ENCODE results near the gene KLK11. TPM values are rescaled to one million over a fixed set of nuclear protein-coding genes. Genes with fewer than 3 reads are reported as not detected.

The KLK11 gene
- total RNA-seq, 1 experiment from 2014 or later = not detected

DNA sequence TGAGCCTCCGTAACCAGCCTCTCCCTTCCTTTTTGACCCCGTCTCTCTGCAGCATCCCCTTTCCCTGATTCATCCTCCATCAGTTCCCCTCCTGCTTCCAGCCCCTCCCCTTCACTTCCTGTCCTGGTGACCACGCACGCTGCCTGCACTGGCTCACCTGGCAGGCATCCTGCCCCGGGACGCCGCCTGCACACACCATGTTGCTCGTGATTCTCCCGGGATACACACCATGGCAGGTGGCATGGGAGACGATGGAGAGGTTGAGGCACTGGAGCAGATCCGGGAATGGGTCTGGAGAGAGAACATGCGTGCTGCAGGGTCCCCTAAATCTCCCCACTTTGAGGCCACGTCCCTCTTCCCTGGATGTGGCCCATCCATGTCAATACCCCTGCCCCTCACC, 4.2 kb upstream of the KLK11 start:
- DNase-seq (ENCODE audit: low read depth, low spot score) (no peak), ATAC-seq (no peak)
- Histone ChIP-seq H3K36me3 (ENCODE audit: control insufficient read depth, insufficient read depth, low read length) (no peaks in the 10 kb centered on the region), H3K27ac (ENCODE audit: low read length) (no peak overlapping the region), H3K4me3 (ENCODE audit: low read depth in 2 of 2, low read length in 2 of 2) (no peak overlapping the region), H3K4me1 (ENCODE audit: control insufficient read depth, insufficient read depth, low read length) (no peaks in the 10 kb centered on the region), H3K27me3 (ENCODE audit: control insufficient read depth, insufficient read depth, low read length) (no peaks in the 10 kb centered on the region), H3K9me3 (ENCODE audit: control insufficient read depth, insufficient read depth, low read depth, low read length) (no peaks in the 10 kb centered on the region)
- no TSS peak for BruUV-seq (replicated peaks)
- ChIA-PET CTCF (no interaction called here), POLR2A (no interaction called here)
- intact Hi-C loops (cut with micrococcal nuclease; ENCODE audit: unreplicated experiment) (no loop called here), in situ Hi-C loops (cut with HindIII; ENCODE audit: low pct_unique_long_range_greater_than_20kb, low sequenced_read_pairs) (no loop called here)
- TF ChIP-seq, protein P1, sequence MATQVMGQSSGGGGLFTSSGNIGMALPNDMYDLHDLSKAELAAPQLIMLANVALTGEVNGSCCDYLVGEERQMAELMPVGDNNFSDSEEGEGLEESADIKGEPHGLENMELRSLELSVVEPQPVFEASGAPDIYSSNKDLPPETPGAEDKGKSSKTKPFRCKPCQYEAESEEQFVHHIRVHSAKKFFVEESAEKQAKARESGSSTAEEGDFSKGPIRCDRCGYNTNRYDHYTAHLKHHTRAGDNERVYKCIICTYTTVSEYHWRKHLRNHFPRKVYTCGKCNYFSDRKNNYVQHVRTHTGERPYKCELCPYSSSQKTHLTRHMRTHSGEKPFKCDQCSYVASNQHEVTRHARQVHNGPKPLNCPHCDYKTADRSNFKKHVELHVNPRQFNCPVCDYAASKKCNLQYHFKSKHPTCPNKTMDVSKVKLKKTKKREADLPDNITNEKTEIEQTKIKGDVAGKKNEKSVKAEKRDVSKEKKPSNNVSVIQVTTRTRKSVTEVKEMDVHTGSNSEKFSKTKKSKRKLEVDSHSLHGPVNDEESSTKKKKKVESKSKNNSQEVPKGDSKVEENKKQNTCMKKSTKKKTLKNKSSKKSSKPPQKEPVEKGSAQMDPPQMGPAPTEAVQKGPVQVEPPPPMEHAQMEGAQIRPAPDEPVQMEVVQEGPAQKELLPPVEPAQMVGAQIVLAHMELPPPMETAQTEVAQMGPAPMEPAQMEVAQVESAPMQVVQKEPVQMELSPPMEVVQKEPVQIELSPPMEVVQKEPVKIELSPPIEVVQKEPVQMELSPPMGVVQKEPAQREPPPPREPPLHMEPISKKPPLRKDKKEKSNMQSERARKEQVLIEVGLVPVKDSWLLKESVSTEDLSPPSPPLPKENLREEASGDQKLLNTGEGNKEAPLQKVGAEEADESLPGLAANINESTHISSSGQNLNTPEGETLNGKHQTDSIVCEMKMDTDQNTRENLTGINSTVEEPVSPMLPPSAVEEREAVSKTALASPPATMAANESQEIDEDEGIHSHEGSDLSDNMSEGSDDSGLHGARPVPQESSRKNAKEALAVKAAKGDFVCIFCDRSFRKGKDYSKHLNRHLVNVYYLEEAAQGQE (IDR thresholded peaks at IDR 0.05; ENCODE audit: insufficient read depth in 1 of 2, low read depth in 2 of 2, low read length in 1 of 2) = no peak
- TF ChIP-seq CTCF (IDR thresholded peaks at IDR 0.05) = no peak
- TF ChIP-seq TCF7L2 (IDR thresholded peaks at IDR 0.05; ENCODE audit: low read depth, low read length) = no peak
- no peak for TF ChIP-seq SIN3A (IDR thresholded peaks at IDR 0.05; ENCODE audit: borderline replicate concordance, insufficient read depth, low read depth, low read length)
- no peak for TF ChIP-seq POLR2AphosphoS5 (IDR thresholded peaks at IDR 0.05; ENCODE audit: low read depth, low read length)

- no TSS peak for BruUV-seq (replicated peaks)
- ATAC-seq (no peak), DNase-seq (ENCODE audit: low read depth, low spot score) (no peak)
- POLR2A ChIA-PET = no interaction called here
- H3K9me3 ChIP-seq (ENCODE audit: control insufficient read depth, insufficient read depth, low read depth, low read length) = no peaks in the 10 kb centered on the region
- no peaks in the 10 kb centered on the region for H3K36me3 ChIP-seq (ENCODE audit: control insufficient read depth, insufficient read depth, low read length)
- CTCF ChIA-PET = no interaction called here
- H3K4me3 ChIP-seq (ENCODE audit: low read depth in 2 of 2, low read length in 2 of 2) = no peak overlapping the region
- in situ Hi-C loops (cut with HindIII; ENCODE audit: low pct_unique_long_range_greater_than_20kb, low sequenced_read_pairs) = no loop called here
- TF ChIP-seq TCF7L2 (IDR thresholded peaks at IDR 0.05; ENCODE audit: low read depth, low read length) (no peak), CTCF (IDR thresholded peaks at IDR 0.05) (no peak), SIN3A (IDR thresholded peaks at IDR 0.05; ENCODE audit: borderline replicate concordance, insufficient read depth, low read depth, low read length) (no peak), POLR2AphosphoS5 (IDR thresholded peaks at IDR 0.05; ENCODE audit: low read depth, low read length) (no peak)
- TF ChIP-seq, protein P1 (IDR thresholded peaks at IDR 0.05; ENCODE audit: insufficient read depth in 1 of 2, low read depth in 2 of 2, low read length in 1 of 2) = no peak
- H3K27me3 ChIP-seq (ENCODE audit: control insufficient read depth, insufficient read depth, low read length) = no peaks in the 10 kb centered on the region
- no peaks in the 10 kb centered on the region for H3K4me1 ChIP-seq (ENCODE audit: control insufficient read depth, insufficient read depth, low read length)
- intact Hi-C loops (cut with micrococcal nuclease; ENCODE audit: unreplicated experiment) = no loop called here
- no peak overlapping the region for H3K27ac ChIP-seq (ENCODE audit: low read length)
Measured at GRCh38 chr19:51029718-51030117, 3.3 kb upstream of the KLK11 start.

All from Panc1 (cell line).